IPS-18a (cell line): ENCODE data around the gene DNAH12.
"Not testable (repeated sequence)": the region's sequence is repeated elsewhere in the genome, so short reads cannot be mapped to it uniquely, and the experiment has no call there.

Experiments used
- H3K27ac ChIP-seq: one replicate; pipeline ENCODE4 v1.5.1; 2013; ENCODE audit warnings: low read length
- H3K27me3 ChIP-seq: one replicate; pipeline ENCODE4 v1.6.1; 2013; ENCODE audit warnings: mild to moderate bottlenecking, low read length; ENCODE audit not compliant: control insufficient read depth, insufficient read depth
- H3K36me3 ChIP-seq: one replicate; pipeline ENCODE4 v1.6.1; 2013; ENCODE audit warnings: low read depth, low read length; ENCODE audit not compliant: control insufficient read depth
- H3K4me1 ChIP-seq: one replicate; pipeline ENCODE4 v1.6.1; 2013; ENCODE audit warnings: low read depth, low read length; ENCODE audit not compliant: control insufficient read depth
- H3K4me3 ChIP-seq: one replicate; pipeline ENCODE4 v1.5.1; 2013; ENCODE audit warnings: low read length
- H3K9ac ChIP-seq: one replicate; pipeline ENCODE4 v1.6.1; 2013; ENCODE audit warnings: mild to moderate bottlenecking, low read length, moderate library complexity
- H3K9me3 ChIP-seq: one replicate; pipeline ENCODE4 v1.6.1; 2013; ENCODE audit warnings: low read depth, low read length; ENCODE audit not compliant: control insufficient read depth

DNAH12 gene

DNA sequence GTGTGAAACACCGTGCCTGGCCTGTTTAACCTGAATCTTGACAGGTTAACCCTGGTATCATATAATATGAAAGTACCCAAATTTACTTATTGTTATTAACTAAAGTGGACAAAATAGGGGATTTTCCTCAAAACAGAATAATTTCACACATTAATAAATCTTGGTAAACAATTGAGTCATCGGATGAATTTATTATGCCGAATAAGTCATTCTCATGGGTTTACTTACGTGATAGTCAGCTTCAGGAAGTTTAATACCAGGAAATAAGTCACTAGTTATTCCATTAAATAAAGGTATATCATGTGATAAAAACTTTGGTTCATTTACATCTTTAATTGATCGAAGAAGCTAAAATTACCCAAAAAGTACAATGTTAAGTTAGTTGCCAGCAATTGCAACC, 99.7 kb downstream of the DNAH12 start:
- Histone ChIP-seq H3K27ac (no peak overlapping the region), H3K36me3 (no peaks in the 10 kb centered on the region), H3K27me3 (no peaks in the 10 kb centered on the region), H3K9me3 (no peaks in the 10 kb centered on the region), H3K9ac (no peak overlapping the region), H3K4me1 (no peaks in the 10 kb centered on the region), H3K4me3 (no peak overlapping the region)

DNA sequence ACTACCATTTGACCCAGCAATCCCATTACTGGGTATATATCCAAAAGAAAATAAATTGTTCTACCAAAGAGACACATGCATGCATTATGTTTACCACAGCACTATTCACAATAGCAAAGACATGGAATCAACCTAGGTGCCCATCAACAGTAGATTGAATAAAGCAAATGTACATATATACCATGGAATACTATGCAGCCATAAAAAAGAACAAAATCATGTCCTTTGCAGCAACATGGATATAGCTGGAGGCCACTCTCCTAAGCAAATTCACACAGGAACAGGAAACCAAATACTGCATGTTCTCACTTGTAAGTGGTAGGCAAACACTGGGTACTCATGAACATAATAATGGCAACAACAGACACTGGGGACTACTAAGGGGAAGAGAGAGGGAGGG, 104.0 kb downstream of the DNAH12 start:
- not testable (repeated sequence) for H3K9ac ChIP-seq, H3K9me3 ChIP-seq, H3K4me3 ChIP-seq, H3K27me3 ChIP-seq, H3K36me3 ChIP-seq, H3K27ac ChIP-seq, H3K4me1 ChIP-seq

- not testable (repeated sequence) for H3K9me3 ChIP-seq
These were observed 105.7 kb downstream of the DNAH12 start for GRCh38 chr3:57438460-57438859.

GRCh38 chr3:57436195-57436761, 107.9 kb downstream of the DNAH12 start:
- no peak overlapping the region for H3K27ac ChIP-seq
- no peaks in the 10 kb centered on the region for H3K27me3 ChIP-seq
- H3K4me3 ChIP-seq: no peak overlapping the region
- H3K36me3 ChIP-seq: no peaks in the 10 kb centered on the region
- H3K9me3 ChIP-seq: no peaks in the 10 kb centered on the region
- no peaks in the 10 kb centered on the region for H3K4me1 ChIP-seq
- no peak overlapping the region for H3K9ac ChIP-seq

More at GRCh38 chr3:57438460-57438859, 105.7 kb downstream of the DNAH12 start:
- not testable (repeated sequence) for H3K27me3 ChIP-seq, H3K4me1 ChIP-seq, H3K27ac ChIP-seq, H3K9ac ChIP-seq, H3K36me3 ChIP-seq, H3K4me3 ChIP-seq

- no peaks in the 10 kb centered on the region for H3K4me1 ChIP-seq
- H3K27me3 ChIP-seq: no peaks in the 10 kb centered on the region
These were observed 110.1 kb downstream of the DNAH12 start for GRCh38 chr3:57434041-57434440.

DNA sequence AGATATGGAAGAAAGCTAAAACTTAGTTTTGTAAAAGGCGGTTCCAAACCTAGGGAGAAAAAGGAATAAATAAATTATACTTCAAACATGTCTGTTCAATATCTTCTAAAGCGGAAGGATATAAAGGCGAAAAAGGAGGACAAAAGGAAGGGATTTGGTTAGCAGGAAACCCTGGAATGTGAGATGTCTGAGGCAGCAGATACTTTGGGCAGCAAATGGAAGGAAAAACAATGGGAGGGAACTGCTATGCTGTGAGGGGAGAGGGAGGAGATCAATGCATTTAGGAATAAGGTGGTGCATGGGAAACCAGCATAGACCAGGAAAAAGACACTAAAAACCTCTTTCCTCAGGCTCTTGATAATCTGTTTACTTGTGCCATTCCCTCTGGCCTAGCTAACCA, 120.8 kb downstream of the DNAH12 start:
- Histone ChIP-seq H3K36me3 (no peaks in the 10 kb centered on the region), H3K4me3 (no peak overlapping the region)

More at GRCh38 chr3:57434041-57434440, 110.1 kb downstream of the DNAH12 start:
- Histone ChIP-seq H3K9me3 (no peaks in the 10 kb centered on the region), H3K4me3 (no peak overlapping the region), H3K9ac (no peak overlapping the region), H3K27ac (no peak overlapping the region), H3K36me3 (no peaks in the 10 kb centered on the region)

DNA sequence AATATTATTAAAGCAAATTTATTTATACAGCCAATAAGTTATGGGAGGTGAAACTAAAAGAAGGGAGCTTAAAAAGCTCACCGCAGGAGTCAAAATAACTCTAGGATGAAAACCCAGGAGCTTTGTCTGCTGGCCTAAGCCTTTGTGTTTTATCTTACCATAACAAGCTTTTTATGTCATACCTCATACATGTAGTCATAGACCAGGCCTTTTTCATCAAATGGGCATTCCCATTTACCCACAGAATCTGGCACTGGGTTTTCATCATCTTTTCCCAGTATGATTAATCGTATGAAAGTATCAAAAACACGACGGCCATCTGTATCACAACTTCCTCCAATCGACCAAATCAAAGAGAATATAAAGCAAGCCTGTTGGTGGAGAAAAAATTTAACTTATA, 122.8 kb downstream of the DNAH12 start:
- no peak overlapping the region for H3K4me3 ChIP-seq
- no peaks in the 10 kb centered on the region for H3K9me3 ChIP-seq

More for the DNA sequence above, 120.8 kb downstream of the DNAH12 start:
- Histone ChIP-seq H3K9ac (no peak overlapping the region), H3K9me3 (no peaks in the 10 kb centered on the region), H3K27me3 (no peaks in the 10 kb centered on the region), H3K4me1 (no peaks in the 10 kb centered on the region), H3K27ac (no peak overlapping the region)

GRCh38 chr3:57420001-57420400, 124.1 kb downstream of the DNAH12 start:
- no peaks in the 10 kb centered on the region for H3K27me3 ChIP-seq
- H3K9me3 ChIP-seq: no peaks in the 10 kb centered on the region
- no peak overlapping the region for H3K4me3 ChIP-seq
- no peak overlapping the region for H3K27ac ChIP-seq
- no peaks in the 10 kb centered on the region for H3K36me3 ChIP-seq
- no peaks in the 10 kb centered on the region for H3K4me1 ChIP-seq
- H3K9ac ChIP-seq: no peak overlapping the region

More for the DNA sequence above, 122.8 kb downstream of the DNAH12 start:
- Histone ChIP-seq H3K27ac (no peak overlapping the region), H3K27me3 (no peaks in the 10 kb centered on the region), H3K36me3 (no peaks in the 10 kb centered on the region), H3K9ac (no peak overlapping the region), H3K4me1 (no peaks in the 10 kb centered on the region)

GRCh38 chr3:57411715-57412114, 132.4 kb downstream of the DNAH12 start:
- no peak overlapping the region for H3K27ac ChIP-seq
- no peaks in the 10 kb centered on the region for H3K27me3 ChIP-seq
- H3K36me3 ChIP-seq: no peaks in the 10 kb centered on the region
- no peaks in the 10 kb centered on the region for H3K4me1 ChIP-seq
- no peak overlapping the region for H3K4me3 ChIP-seq
- no peaks in the 10 kb centered on the region for H3K9me3 ChIP-seq
- H3K9ac ChIP-seq: no peak overlapping the region

GRCh38 chr3:57409471-57409870, 134.7 kb downstream of the DNAH12 start:
- no peak overlapping the region for H3K27ac ChIP-seq
- no peak overlapping the region for H3K4me3 ChIP-seq
- H3K27me3 ChIP-seq: no peaks in the 10 kb centered on the region
- H3K36me3 ChIP-seq: no peaks in the 10 kb centered on the region
- no peak overlapping the region for H3K9ac ChIP-seq
- H3K9me3 ChIP-seq: no peaks in the 10 kb centered on the region
- H3K4me1 ChIP-seq: no peaks in the 10 kb centered on the region

- Histone ChIP-seq H3K9me3 (no peaks in the 10 kb centered on the region), H3K27ac (no peak overlapping the region), H3K9ac (no peak overlapping the region), H3K36me3 (no peaks in the 10 kb centered on the region), H3K27me3 (no peaks in the 10 kb centered on the region), H3K4me3 (no peak overlapping the region), H3K4me1 (no peaks in the 10 kb centered on the region)
These were observed 141.5 kb downstream of the DNAH12 start for GRCh38 chr3:57402675-57403074.

DNA sequence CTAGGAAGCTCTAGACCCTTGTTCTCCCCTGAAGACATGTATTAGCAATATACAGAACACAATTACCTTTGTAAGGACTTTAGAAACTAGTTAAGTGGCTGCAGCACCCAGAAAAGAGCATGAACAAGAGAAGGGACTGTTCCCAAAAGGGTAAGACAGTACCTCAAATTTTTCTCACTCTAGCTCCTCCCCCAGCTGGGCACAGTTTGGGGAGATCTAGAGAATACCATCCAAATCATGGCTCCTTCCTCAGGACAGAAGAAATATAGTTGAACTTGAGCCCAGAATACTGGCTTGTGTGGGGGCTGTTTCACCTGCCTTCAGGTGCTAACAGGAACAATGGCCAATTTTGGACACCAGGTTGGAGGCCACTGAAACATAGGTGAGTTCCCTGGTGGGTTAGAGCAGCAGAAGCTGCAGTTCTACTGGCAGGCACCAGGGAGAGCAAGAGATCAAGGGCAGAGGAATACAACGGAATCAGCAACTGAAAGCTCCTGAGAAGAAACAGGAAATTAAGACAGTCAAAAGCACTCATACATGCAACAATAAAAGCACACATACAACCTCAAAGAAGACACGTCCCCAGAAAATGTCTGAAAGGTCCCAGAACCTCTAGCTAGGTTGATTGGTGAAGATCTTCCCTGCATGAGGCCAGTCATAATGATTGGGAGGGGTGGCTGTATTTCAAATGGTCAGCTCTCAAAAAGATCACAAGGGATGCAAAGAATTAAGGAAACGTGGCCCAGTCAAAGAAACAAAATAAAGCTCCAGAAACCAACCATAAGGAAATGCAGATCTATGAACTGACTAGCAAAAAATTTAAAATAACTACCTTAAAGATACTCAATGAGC, 146.7 kb downstream of the DNAH12 start:
- no peaks in the 10 kb centered on the region for H3K27me3 ChIP-seq
- H3K27ac ChIP-seq: no peak overlapping the region
- H3K4me3 ChIP-seq: no peak overlapping the region
- H3K9ac ChIP-seq: no peak overlapping the region
- no peaks in the 10 kb centered on the region for H3K36me3 ChIP-seq
- H3K9me3 ChIP-seq: no peaks in the 10 kb centered on the region
- H3K4me1 ChIP-seq: no peaks in the 10 kb centered on the region
